ENCODE measurements around the gene ARID4A.
"Not testable (repeated sequence)": the region's sequence is repeated elsewhere in the genome, so short reads cannot be mapped to it uniquely, and the experiment has no call there.

The ARID4A gene

GRCh38 chr14:58298477-58299400 is at the start of gene ARID4A:
Gene ARID4A, plus strand, starts transcription at chr14:58298555. Its CDS starts 1,300 bp downstream, at chr14:58299855.
- no peak for DNase-seq (ENCODE audit: low read depth)
- peak within 1 kb of the TSS; percentile 94 for H3K4me3 ChIP-seq (ENCODE audit: low read depth, low read length)

GRCh38 chr14:58249611-58250010 is 48.7 kb upstream of the ARID4A start:
- DNase-seq (ENCODE audit: low read depth): no peak

GRCh38 chr14:58258156-58258555 is 40.2 kb upstream of the ARID4A start:
- DNase-seq (ENCODE audit: low read depth): no peak
- no peak overlapping the region for H3K4me3 ChIP-seq (ENCODE audit: low read depth, low read length)

More at GRCh38 chr14:58249611-58250010, 48.7 kb upstream of the ARID4A start:
- H3K4me3 ChIP-seq (ENCODE audit: low read depth, low read length): no peak overlapping the region

GRCh38 chr14:58262005-58262404 is 36.4 kb upstream of the ARID4A start:
- not testable (repeated sequence) for DNase-seq (ENCODE audit: low read depth); H3K4me3 ChIP-seq (ENCODE audit: low read depth, low read length)

GRCh38 chr14:58265401-58265800 is 33.0 kb upstream of the ARID4A start:
- no peak for DNase-seq (ENCODE audit: low read depth)
- H3K4me3 ChIP-seq (ENCODE audit: low read depth, low read length): no peak overlapping the region

- H3K4me3 ChIP-seq (ENCODE audit: low read depth, low read length): no peak overlapping the region
- DNase-seq (ENCODE audit: low read depth): no peak
Measured at GRCh38 chr14:58270628-58271027, 27.7 kb upstream of the ARID4A start.

- no peak overlapping the region for H3K4me3 ChIP-seq (ENCODE audit: low read depth, low read length)
- DNase-seq (ENCODE audit: low read depth): peak; percentile 0
Measured at GRCh38 chr14:58272588-58273372, 25.6 kb upstream of the ARID4A start.

GRCh38 chr14:58274881-58275280 is 23.5 kb upstream of the ARID4A start:
- no peak for DNase-seq (ENCODE audit: low read depth)
- no peak overlapping the region for H3K4me3 ChIP-seq (ENCODE audit: low read depth, low read length)

- DNase-seq (ENCODE audit: low read depth): no peak
- no peak overlapping the region for H3K4me3 ChIP-seq (ENCODE audit: low read depth, low read length)
Measured at GRCh38 chr14:58275527-58276190, 22.7 kb upstream of the ARID4A start.

GRCh38 chr14:58276208-58276607 is 22.1 kb upstream of the ARID4A start:
- no peak overlapping the region for H3K4me3 ChIP-seq (ENCODE audit: low read depth, low read length)
- DNase-seq (ENCODE audit: low read depth): no peak

- DNase-seq (ENCODE audit: low read depth): no peak
- no peak overlapping the region for H3K4me3 ChIP-seq (ENCODE audit: low read depth, low read length)
Measured at GRCh38 chr14:58278177-58278576, 20.2 kb upstream of the ARID4A start.

- H3K4me3 ChIP-seq (ENCODE audit: low read depth, low read length): no peak overlapping the region
- DNase-seq (ENCODE audit: low read depth): peak; percentile 73
Measured at GRCh38 chr14:58280954-58281787, 17.2 kb upstream of the ARID4A start.

- DNase-seq (ENCODE audit: low read depth): no peak
- H3K4me3 ChIP-seq (ENCODE audit: low read depth, low read length): no peak overlapping the region
Measured at GRCh38 chr14:58281969-58282368, 16.4 kb upstream of the ARID4A start.

- no peak for DNase-seq (ENCODE audit: low read depth)
- H3K4me3 ChIP-seq (ENCODE audit: low read depth, low read length): no peak overlapping the region
Measured at GRCh38 chr14:58282925-58283593, 15.3 kb upstream of the ARID4A start.

GRCh38 chr14:58283730-58284129 is 14.6 kb upstream of the ARID4A start:
- no peak for DNase-seq (ENCODE audit: low read depth)

GRCh38 chr14:58285132-58285531 is 13.2 kb upstream of the ARID4A start:
- no peak for DNase-seq (ENCODE audit: low read depth)
- H3K4me3 ChIP-seq (ENCODE audit: low read depth, low read length): no peak overlapping the region

More at GRCh38 chr14:58283730-58284129, 14.6 kb upstream of the ARID4A start:
- H3K4me3 ChIP-seq (ENCODE audit: low read depth, low read length): no peak overlapping the region

GRCh38 chr14:58287607-58288042 is 10.7 kb upstream of the ARID4A start:
- no peak for DNase-seq (ENCODE audit: low read depth)
- H3K4me3 ChIP-seq (ENCODE audit: low read depth, low read length): no peak overlapping the region

- H3K4me3 ChIP-seq (ENCODE audit: low read depth, low read length): no peak overlapping the region
- no peak for DNase-seq (ENCODE audit: low read depth)
Measured at GRCh38 chr14:58288106-58288792, 10.1 kb upstream of the ARID4A start.

All from skeletal muscle cell (primary cell).